ENCODE results near the gene SNORC. TPM values are rescaled to one million over a fixed set of nuclear protein-coding genes. Genes with fewer than 3 reads are reported as not detected.

The SNORC gene
- total RNA-seq: 1.4 and 2.2 TPM in 2 replicates
- polyA plus RNA-seq: 5.9 and 7.5 TPM in 2 replicates

DNA sequence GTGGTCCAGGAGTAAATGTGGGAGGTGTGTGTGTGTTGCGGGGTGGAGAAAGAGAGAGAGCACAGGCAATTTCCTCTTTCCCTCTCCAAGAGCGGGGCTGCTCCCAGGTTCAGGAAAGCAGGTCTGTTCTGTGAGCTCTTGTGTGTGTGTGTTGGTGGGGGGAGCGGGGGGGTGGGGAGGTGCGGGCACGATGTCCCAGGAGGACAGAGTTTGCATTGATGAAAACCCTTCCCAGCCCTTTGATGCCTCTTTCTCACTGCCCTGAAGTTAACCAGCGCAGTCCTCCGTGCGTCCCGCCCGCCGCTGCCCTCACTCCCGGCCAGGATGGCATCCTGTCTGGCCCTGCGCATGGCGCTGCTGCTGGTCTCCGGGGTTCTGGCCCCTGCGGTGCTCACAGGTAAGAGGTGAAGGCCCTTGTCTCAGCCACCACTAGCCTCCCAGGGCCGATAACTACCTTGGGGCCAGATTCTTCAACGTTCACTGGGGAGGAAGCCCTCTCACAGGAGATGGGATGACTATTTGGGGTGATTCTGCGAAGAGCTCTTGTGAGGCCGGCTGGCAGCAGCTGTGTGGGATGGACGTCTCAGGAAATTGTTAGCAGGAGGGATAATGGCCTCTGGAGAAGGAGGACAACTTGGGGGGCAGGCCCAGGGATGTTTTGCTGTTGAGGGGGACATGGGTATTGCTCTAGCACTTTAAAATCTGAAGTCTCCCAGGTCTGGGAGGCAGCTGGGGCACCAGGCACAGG, at the start of gene SNORC:
Gene SNORC (plus strand): TSS at position 247 of the 748 bp plus-strand sequence. CDS start 78 bp downstream, at position 325.
- H3K79me2 ChIP-seq: no peaks in the 10 kb centered on the region
- H3K27me3 ChIP-seq: no peaks in the 10 kb centered on the region
- 89% methylated on average over 12 of the region's 21 CpGs for WGBS (ENCODE audit: low lambda C conversion rate, missing lambda C conversion rate)
- no peak within 1 kb of the TSS for H3K4me3 ChIP-seq
- H3K27ac ChIP-seq: no peak within 1 kb of the TSS
- no peak for DNase-seq (ENCODE audit: low spot score)
- H2AFZ ChIP-seq: no peak within 1 kb of the TSS
- no peaks in the 10 kb centered on the region for H3K9me2 ChIP-seq (replicated peaks; ENCODE audit: insufficient read depth)
- TF ChIP-seq EZH2phosphoT487 (IDR thresholded peaks at IDR 0.05; ENCODE audit: low read depth, severe bottlenecking, unreplicated experiment) (no peak), EZH2 (IDR thresholded peaks at IDR 0.05; ENCODE audit: borderline replicate concordance) (no peak)
- TF ChIP-seq, protein P1, sequence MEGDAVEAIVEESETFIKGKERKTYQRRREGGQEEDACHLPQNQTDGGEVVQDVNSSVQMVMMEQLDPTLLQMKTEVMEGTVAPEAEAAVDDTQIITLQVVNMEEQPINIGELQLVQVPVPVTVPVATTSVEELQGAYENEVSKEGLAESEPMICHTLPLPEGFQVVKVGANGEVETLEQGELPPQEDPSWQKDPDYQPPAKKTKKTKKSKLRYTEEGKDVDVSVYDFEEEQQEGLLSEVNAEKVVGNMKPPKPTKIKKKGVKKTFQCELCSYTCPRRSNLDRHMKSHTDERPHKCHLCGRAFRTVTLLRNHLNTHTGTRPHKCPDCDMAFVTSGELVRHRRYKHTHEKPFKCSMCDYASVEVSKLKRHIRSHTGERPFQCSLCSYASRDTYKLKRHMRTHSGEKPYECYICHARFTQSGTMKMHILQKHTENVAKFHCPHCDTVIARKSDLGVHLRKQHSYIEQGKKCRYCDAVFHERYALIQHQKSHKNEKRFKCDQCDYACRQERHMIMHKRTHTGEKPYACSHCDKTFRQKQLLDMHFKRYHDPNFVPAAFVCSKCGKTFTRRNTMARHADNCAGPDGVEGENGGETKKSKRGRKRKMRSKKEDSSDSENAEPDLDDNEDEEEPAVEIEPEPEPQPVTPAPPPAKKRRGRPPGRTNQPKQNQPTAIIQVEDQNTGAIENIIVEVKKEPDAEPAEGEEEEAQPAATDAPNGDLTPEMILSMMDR (IDR thresholded peaks at IDR 0.05; ENCODE audit: poor library complexity): no peak
- H4K20me1 ChIP-seq (ENCODE audit: insufficient read depth, poor library complexity, severe bottlenecking): no peaks in the 10 kb centered on the region
- H3K4me1 ChIP-seq (ENCODE audit: insufficient read depth): peaks cover 4% of the 10 kb centered on the region
- H3K4me2 ChIP-seq: no peak within 1 kb of the TSS
- H3K9me3 ChIP-seq (ENCODE audit: low read depth): no peaks in the 10 kb centered on the region
- H3K36me3 ChIP-seq (replicated peaks; ENCODE audit: insufficient read depth, low read depth): no peaks in the 10 kb centered on the region

GRCh38 chr2:232829988-232830387, 40.1 kb upstream of the SNORC start:
- peaks cover 10% of the 10 kb centered on the region for H3K79me2 ChIP-seq
- H4K20me1 ChIP-seq (ENCODE audit: insufficient read depth, poor library complexity, severe bottlenecking): no peaks in the 10 kb centered on the region
- H3K4me2 ChIP-seq: no peak overlapping the region
- TF ChIP-seq, protein P1 (IDR thresholded peaks at IDR 0.05; ENCODE audit: poor library complexity): no peak
- TF ChIP-seq EZH2 (IDR thresholded peaks at IDR 0.05; ENCODE audit: borderline replicate concordance) (no peak), EZH2phosphoT487 (IDR thresholded peaks at IDR 0.05; ENCODE audit: low read depth, severe bottlenecking, unreplicated experiment) (no peak)
- no peaks in the 10 kb centered on the region for H3K4me1 ChIP-seq (ENCODE audit: insufficient read depth)
- H3K27ac ChIP-seq: no peak overlapping the region
- no peak overlapping the region for H2AFZ ChIP-seq
- 94% methylated on average over 3 of the region's 3 CpGs for WGBS (ENCODE audit: low lambda C conversion rate, missing lambda C conversion rate)
- H3K36me3 ChIP-seq (replicated peaks; ENCODE audit: insufficient read depth, low read depth): peaks cover 3% of the 10 kb centered on the region
- no peaks in the 10 kb centered on the region for H3K9me3 ChIP-seq (ENCODE audit: low read depth)
- no peaks in the 10 kb centered on the region for H3K9me2 ChIP-seq (replicated peaks; ENCODE audit: insufficient read depth)
- H3K4me3 ChIP-seq: no peak overlapping the region
- no peaks in the 10 kb centered on the region for H3K27me3 ChIP-seq
- no peak for DNase-seq (ENCODE audit: low spot score)

DNA sequence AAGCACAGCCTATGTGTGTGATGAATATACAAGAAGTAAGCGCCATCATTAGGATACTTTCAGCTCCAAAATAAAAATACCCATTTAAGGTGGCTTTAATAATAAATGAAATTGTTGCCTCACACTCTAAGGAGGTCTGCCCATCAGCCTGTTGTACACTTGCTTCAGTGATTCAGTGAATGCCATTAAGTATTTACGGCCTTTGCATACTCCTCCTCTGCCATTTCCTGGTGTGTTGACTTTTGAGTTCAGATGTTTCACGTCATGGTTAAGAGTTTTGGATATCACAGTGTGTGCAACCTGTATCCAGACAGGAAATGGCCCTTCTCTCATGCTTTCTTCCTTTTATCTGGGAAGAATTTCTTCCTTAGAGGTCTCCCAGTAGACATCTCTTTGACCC, 38.6 kb upstream of the SNORC start:
- 96% methylated on average over 3 of the region's 3 CpGs for WGBS (ENCODE audit: low lambda C conversion rate, missing lambda C conversion rate)
- H3K4me2 ChIP-seq: no peak overlapping the region
- H3K9me2 ChIP-seq (replicated peaks; ENCODE audit: insufficient read depth): no peaks in the 10 kb centered on the region
- H3K36me3 ChIP-seq (replicated peaks; ENCODE audit: insufficient read depth, low read depth): peaks cover 3% of the 10 kb centered on the region
- H3K4me1 ChIP-seq (ENCODE audit: insufficient read depth): no peaks in the 10 kb centered on the region
- no peak overlapping the region for H3K27ac ChIP-seq
- no peak overlapping the region for H2AFZ ChIP-seq
- no peaks in the 10 kb centered on the region for H3K27me3 ChIP-seq
- TF ChIP-seq EZH2 (IDR thresholded peaks at IDR 0.05; ENCODE audit: borderline replicate concordance) (no peak), EZH2phosphoT487 (IDR thresholded peaks at IDR 0.05; ENCODE audit: low read depth, severe bottlenecking, unreplicated experiment) (no peak)
- TF ChIP-seq, protein P1 (IDR thresholded peaks at IDR 0.05; ENCODE audit: poor library complexity): no peak
- H3K4me3 ChIP-seq: no peak overlapping the region
- peaks cover 10% of the 10 kb centered on the region for H3K79me2 ChIP-seq
- peaks cover 2% of the 10 kb centered on the region for H4K20me1 ChIP-seq (ENCODE audit: insufficient read depth, poor library complexity, severe bottlenecking)
- no peak for DNase-seq (ENCODE audit: low spot score)
- no peaks in the 10 kb centered on the region for H3K9me3 ChIP-seq (ENCODE audit: low read depth)
